SW 1271 (cell line): ENCODE measurements around the gene ANKRD24.
A peak's percentile ranks its signal among the peaks of the same experiment; 100 is the strongest.
"Not testable (repeated sequence)": the region's sequence is repeated elsewhere in the genome, so short reads cannot be mapped to it uniquely, and the experiment has no call there.

ENCODE experiments used
- DNase-seq, 2 experiments: peaks; one replicate each; lab custom pipeline; 2025; lab: John Stamatoyannopoulos, UW

The ANKRD24 gene

GRCh38 chr19:4197625-4198466, 15.4 kb downstream of the ANKRD24 start:
- no peak for DNase-seq

- no peak for DNase-seq
Observed at GRCh38 chr19:4198467-4199126, 16.1 kb downstream of the ANKRD24 start.

GRCh38 chr19:4199699-4200293, 17.3 kb downstream of the ANKRD24 start:
- DNase-seq, result no peak

GRCh38 chr19:4200940-4201542, 18.6 kb downstream of the ANKRD24 start:
- DNase-seq, result no peak

GRCh38 chr19:4201798-4202197, 19.3 kb downstream of the ANKRD24 start:
- DNase-seq, result no peak

GRCh38 chr19:4206818-4207484, 24.5 kb downstream of the ANKRD24 start:
- peak in 1 of 2 experiments; percentile 48 for DNase-seq

- no peak for DNase-seq
Observed at GRCh38 chr19:4208385-4209094, 26.1 kb downstream of the ANKRD24 start.

- DNase-seq, result no peak
Observed at GRCh38 chr19:4210166-4210731, 27.8 kb downstream of the ANKRD24 start.

GRCh38 chr19:4213116-4213515, 30.6 kb downstream of the ANKRD24 start:
- no peak for DNase-seq

GRCh38 chr19:4215807-4216206, 33.3 kb downstream of the ANKRD24 start:
- no peak for DNase-seq

- DNase-seq, result no peak
Observed at GRCh38 chr19:4216846-4217245, 34.4 kb downstream of the ANKRD24 start.

- no peak for DNase-seq
Observed at GRCh38 chr19:4217429-4218264, 35.2 kb downstream of the ANKRD24 start.

- not testable (repeated sequence) for DNase-seq
Observed at GRCh38 chr19:4218523-4218922, 36.0 kb downstream of the ANKRD24 start.

- DNase-seq, result no peak
Observed at GRCh38 chr19:4220188-4220587, 37.7 kb downstream of the ANKRD24 start.

- DNase-seq, result no peak
Observed at GRCh38 chr19:4224470-4224869, 42.0 kb downstream of the ANKRD24 start.

GRCh38 chr19:4225885-4226284, 43.4 kb downstream of the ANKRD24 start:
- no peak for DNase-seq

- DNase-seq, result no peak
Observed at GRCh38 chr19:4227771-4228170, 45.3 kb downstream of the ANKRD24 start.

GRCh38 chr19:4228765-4229178, 46.3 kb downstream of the ANKRD24 start:
- no peak for DNase-seq

- DNase-seq, result peak; percentile 40 to 45
Observed at GRCh38 chr19:4229179-4229931, 46.9 kb downstream of the ANKRD24 start, which contains the start of gene EBI3. Gene EBI3, plus strand, starts transcription at chr19:4229523. Its CDS starts 28 bp downstream, at chr19:4229551.
